K562 (cell line): ENCODE results near the gene PBRM1. TPM values are rescaled to one million over a fixed set of nuclear protein-coding genes. Genes with fewer than 3 reads are reported as not detected.

Source experiments
- ATAC-seq: fragments of 200-7000 bp; cut with Tn5 transposase; 3 replicates; pipeline ENCODE4 v1.9.1; 2020; ENCODE audit warnings: moderate library complexity
- BruUV-seq: library from RNA; stranded (reverse); fragments of 400-500 nt; replicated peaks from 2 replicates; lab custom pipeline; 2021; lab: Mats Ljungman, UMichigan
- CTCF ChIA-PET: fragments of 300-600 bp; formaldehyde crosslinking; extraction: SDS; loops from one replicate; lab custom pipeline; 2021; ENCODE audit warnings: low intra/inter-chr PET ratio; lab: Yijun Ruan, JAX
- POLR2A ChIA-PET: fragments of 300-600, 350-650 bp; sonication (Branson Sonifier 250); formaldehyde crosslinking; extraction: SDS; loops from one replicate; lab custom pipeline; 2021; ENCODE audit warnings: antibody characterized with exemption, inconsistent platforms; lab: Yijun Ruan, JAX
- DNase-seq, 4 experiments: peaks; one replicate each; pipeline versions ENCODE4 v3.0.0 to v3.0.0-alpha.2; 2011 to 2018; ENCODE audit warnings: low spot score in 3 of 4, mixed read lengths in 3 of 4; ENCODE audit errors: extremely low read depth in 1 of 4
- FAIRE-seq: peaks from 2 replicates; lab custom pipeline; 2011; peaks lifted over from hg19 to GRCh38; lab: Jason Lieb, UNC
- H2AFZ ChIP-seq: 2 replicates; pipeline ENCODE4 v1.6.0; 2011; ENCODE audit warnings: low read depth, low read length, control low read depth, inconsistent platforms
- H3K27ac ChIP-seq: fragments of 200-600 bp; 3 replicates; pipeline ENCODE4 v1.8.0; 2011; ENCODE audit warnings: low read depth, mild to moderate bottlenecking, control low read depth, inconsistent platforms, low read length, moderate library complexity, mixed read lengths; ENCODE audit errors: extremely low read depth
- H3K27me3 ChIP-seq, 2 experiments: fragments of 300-600 bp in 1 of 2; 2 replicates in 1 of 2; 3 replicates in 1 of 2; pipeline versions ENCODE4 v1.6.0 to v1.8.0; 2011; ENCODE audit warnings: inconsistent platforms in 2 of 2, low read length in 2 of 2, mild to moderate bottlenecking in 1 of 2, mixed read lengths in 1 of 2, moderate library complexity in 1 of 2; ENCODE audit not compliant: control insufficient read depth in 2 of 2, insufficient read depth in 2 of 2
- H3K36me3 ChIP-seq: fragments of 300-600 bp; 3 replicates; pipeline ENCODE4 v1.8.0; 2011; ENCODE audit warnings: mild to moderate bottlenecking, low read length, inconsistent platforms; ENCODE audit not compliant: control insufficient read depth, insufficient read depth
- H3K4me1 ChIP-seq, 2 experiments: fragments of 200-600 bp in 1 of 2; replicated peaks in 1 of 2; 2 replicates in 1 of 2; 3 replicates in 1 of 2; pipeline versions ENCODE4 v1.5.1 to v1.8.0; 2011; ENCODE audit warnings: inconsistent platforms in 2 of 2, low read length in 2 of 2, mild to moderate bottlenecking in 1 of 2, mixed read lengths in 1 of 2, moderate library complexity in 1 of 2; ENCODE audit not compliant: control insufficient read depth in 2 of 2, insufficient read depth in 2 of 2
- H3K4me2 ChIP-seq: 2 replicates; pipeline ENCODE4 v1.6.1; 2011; ENCODE audit warnings: low read length, control low read depth, inconsistent platforms, mixed read lengths; ENCODE audit not compliant: insufficient read depth
- H3K4me3 ChIP-seq: fragments of 200-600 bp; sonication (generic), shearing (Covaris generic); 2 replicates; pipeline ENCODE4 v1.5.1; 2016; ENCODE audit warnings: control low read depth, inconsistent platforms
- H3K79me2 ChIP-seq: fragments of 200-600 bp; 3 replicates; pipeline ENCODE4 v1.8.0; 2011; ENCODE audit warnings: low read length, inconsistent platforms; ENCODE audit not compliant: control insufficient read depth, insufficient read depth
- H3K9ac ChIP-seq, 2 experiments: 2 replicates each; pipeline versions ENCODE4 v1.6.0 to v1.6.1; 2011; ENCODE audit warnings: low read depth in 2 of 2, low read length in 2 of 2, control low read depth in 1 of 2, inconsistent platforms in 1 of 2, mild to moderate bottlenecking in 1 of 2, mixed read lengths in 1 of 2; ENCODE audit not compliant: insufficient read depth in 1 of 2
- H3K9me1 ChIP-seq: one replicate; pipeline ENCODE4 v1.6.0; 2011; ENCODE audit warnings: inconsistent platforms, mild to moderate bottlenecking, low read length, moderate library complexity; ENCODE audit not compliant: control insufficient read depth, insufficient read depth
- H3K9me3 ChIP-seq: replicated peaks from 2 replicates; pipeline ENCODE4 v1.5.1; 2011; ENCODE audit warnings: low read depth, low read length, inconsistent platforms; ENCODE audit not compliant: control insufficient read depth, insufficient read depth
- H4K20me1 ChIP-seq: replicated peaks from 2 replicates; pipeline ENCODE4 v1.6.1; 2011; ENCODE audit warnings: low read length, inconsistent platforms, mixed read lengths; ENCODE audit not compliant: control insufficient read depth, insufficient read depth
- ARID1B ChIP-seq: fragments of 450-650 bp; IDR thresholded peaks from 2 replicates; pipeline ENCODE4 v1.6.1; 2016; ENCODE audit warnings: antibody characterized with exemption, mild to moderate bottlenecking, inconsistent platforms
- E2F4 ChIP-seq: sonication (generic); formaldehyde crosslinking; IDR thresholded peaks from 2 replicates; pipeline ENCODE4 v1.8.0; 2022; ENCODE audit warnings: mild to moderate bottlenecking, low read depth, missing genetic modification reagents
- E2F6 ChIP-seq, 2 experiments: IDR thresholded peaks; 2 replicates each; pipeline ENCODE4 v1.6.1; 2011; ENCODE audit warnings: borderline replicate concordance in 1 of 2, control low read depth in 1 of 2, low read depth in 1 of 2, low read length in 1 of 2, mild to moderate bottlenecking in 1 of 2, mixed read lengths in 1 of 2, moderate library complexity in 1 of 2; ENCODE audit not compliant: insufficient read depth in 1 of 2, insufficient read length in 1 of 2, poor library complexity in 1 of 2, severe bottlenecking in 1 of 2; ENCODE audit errors: extremely low read depth in 1 of 2
- FOXK1 ChIP-seq: sonication (generic); formaldehyde crosslinking; IDR thresholded peaks from 2 replicates; pipeline ENCODE4 v1.8.0; 2022; ENCODE audit warnings: missing genetic modification reagents, mild to moderate bottlenecking, borderline replicate concordance
- HMG20B ChIP-seq: fragments of 250-450 bp; sonication (Bioruptor Pico); IDR thresholded peaks from 2 replicates; pipeline ENCODE4 v1.5.0; 2021; ENCODE audit warnings: mild to moderate bottlenecking
- HNRNPLL ChIP-seq: fragments of 200-400 bp; formaldehyde crosslinking; IDR thresholded peaks from 2 replicates; pipeline ENCODE4 v1.6.1; 2017; ENCODE audit warnings: low read length, low read depth, mild to moderate bottlenecking; ENCODE audit not compliant: poor library complexity, severe bottlenecking
- ID3 ChIP-seq, 2 experiments: fragments of 250-450 bp in 1 of 2; fragments of 450-650 bp in 1 of 2; sonication (Bioruptor Pico) in 1 of 2; IDR thresholded peaks; 2 replicates each; pipeline versions ENCODE4 v1.6.1 to v1.8.0; 2016 to 2021; ENCODE audit warnings: mild to moderate bottlenecking in 2 of 2, moderate library complexity in 2 of 2, missing compliant biosample characterization in 1 of 2, missing genetic modification characterization in 1 of 2
- NFE2 ChIP-seq: IDR thresholded peaks from 2 replicates; pipeline ENCODE4 v1.6.1; 2014; ENCODE audit warnings: antibody characterized with exemption, low read depth
- NFRKB ChIP-seq: fragments of 450-650 bp; IDR thresholded peaks from 2 replicates; pipeline ENCODE4 v1.6.1; 2016; ENCODE audit warnings: low read depth
- PHB ChIP-seq: fragments of 250-450 bp; sonication (Bioruptor Pico); IDR thresholded peaks from 2 replicates; pipeline ENCODE4 v1.5.0; 2021
- TAF15 ChIP-seq: fragments of 200-400 bp; formaldehyde crosslinking; IDR thresholded peaks from 2 replicates; pipeline ENCODE4 v1.6.1; 2017; ENCODE audit warnings: mild to moderate bottlenecking, low read depth, low read length, moderate library complexity
- TAL1 ChIP-seq: fragments of 450-650 bp; IDR thresholded peaks from 2 replicates; pipeline ENCODE4 v1.6.1; 2016; ENCODE audit warnings: mild to moderate bottlenecking
- TFAP4 ChIP-seq: sonication (generic); formaldehyde crosslinking; IDR thresholded peaks from 2 replicates; pipeline ENCODE4 v1.8.0; 2022; ENCODE audit warnings: missing genetic modification reagents, mild to moderate bottlenecking, moderate library complexity, borderline replicate concordance
- ZNF57 ChIP-seq: fragments of 450-650 bp; formaldehyde crosslinking; IDR thresholded peaks from 2 replicates; pipeline ENCODE4 v1.4.0; 2020; ENCODE audit warnings: mild to moderate bottlenecking, moderate library complexity
- WGBS: fragments of 100-300 bp; shearing (Covaris generic); methylation state at CpG from one replicate; pipeline ENCODE4 v1.1.6; 2016; ENCODE audit warnings: low coverage, mixed read lengths; ENCODE audit not compliant: insufficient coverage; ENCODE audit errors: missing lambda C conversion rate; 5-methylcytosine and 5-hydroxymethylcytosine counted together
- in situ Hi-C: fragments of 300-500 bp; cut with MboI; formaldehyde crosslinking; loops from 4 replicates; pipeline ENCODE4 v1.15.0; 2018; ENCODE audit warnings: inconsistent platforms, mixed read lengths
- intact Hi-C: fragments of 100-400 bp; cut with micrococcal nuclease; formaldehyde crosslinking; loops from 2 replicates; pipeline ENCODE4 v1.14.2; 2022
- polyA plus RNA-seq, 8 experiments: library from polyadenylated mRNA; depleted of rRNA in 4 of 8; stranded (reverse) in 5 of 8; unstranded in 3 of 8; fragments of >200 nt; fragmentation: Nextera tagmentation in 2 of 8; fragmentation: Illumina TruSeq in 1 of 8; extraction: Ambion mirVana in 2 of 8; extraction: Trizol in 1 of 8; gene quantifications; 2 replicates each; pipeline versions ENCODE4 v1.2.1 to v1.2.3, GENCODE V29; 2011 to 2014; ENCODE audit warnings: inconsistent platforms in 1 of 8, missing spikeins in 1 of 8
- total RNA-seq, 7 experiments: library from RNA; depleted of rRNA in 6 of 7; stranded (reverse); fragments of >200 nt in 6 of 7; fragmentation: Illumina TruSeq in 2 of 7; extraction: Trizol in 2 of 7; gene quantifications; 2 replicates each; pipeline versions ENCODE4 v1.2.1 to v1.2.3, GENCODE V29; 2011 to 2021; ENCODE audit warnings: low replicate concordance in 1 of 7

PBRM1 gene
- total and polyA plus RNA-seq, 9 of the 15 experiments (the other 6 are each of a cell fraction or from before 2014, with no cell fraction given) = 3.9 to 31.8 (median 19.0) TPM

GRCh38 chr3:52555056-52555455, 130.7 kb downstream of the PBRM1 start (continued):
- TF ChIP-seq HMG20B (CRISPR knock-in tag) (no peak), E2F4 (CRISPR knock-in tag) (no peak)

GRCh38 chr3:52554026-52554755, 131.5 kb downstream of the PBRM1 start:
- Histone ChIP-seq H3K4me1 (peaks cover 0 to 4% of the 10 kb centered on the region in 2 experiments; a peak in 2 of 5 replicates), H3K4me3 (no peak overlapping the region), H2AFZ (no peak overlapping the region), H3K9me3 (no peaks in the 10 kb centered on the region), H3K4me2 (no peak overlapping the region), H3K27me3 (no peaks in the 10 kb centered on the region), H4K20me1 (0 out of 2 replicates have a peak, but pooled peaks cover 4% of the 10 kb centered on the region), H3K79me2 (no peaks in the 10 kb centered on the region), H3K9me1 (no peaks in the 10 kb centered on the region), H3K27ac (no peak overlapping the region), H3K36me3 (peaks cover 60% of the 10 kb centered on the region), H3K9ac (peak overlapping the region in 1 of 2 experiments; percentile 68; a peak in 2 of 4 replicates)
- BruUV-seq = no TSS peak
- DNase-seq (no peak), FAIRE-seq (no peak), ATAC-seq (no peak)
- intact Hi-C loops = no loop called here
- ChIA-PET CTCF (no interaction called here), POLR2A (interaction anchor here (0.8 kb wide), 1 partner anchor 17 kb away, joined by 4 read pairs; no protein-coding TSS in a partner anchor)
- WGBS = 98% methylated on average over 4 of the region's 5 CpGs
- in situ Hi-C loops = no loop called here
- TF ChIP-seq TFAP4 (CRISPR knock-in tag) (no peak), PHB (no peak), NFE2 (no peak), FOXK1 (no peak), E2F6 (IDR thresholded peaks at IDR 0.05; ENCODE audit: borderline replicate concordance in 1 of 2, extremely low read depth in 1 of 2, insufficient read depth in 1 of 2, insufficient read length in 1 of 2, low read depth in 1 of 2, low read length in 1 of 2, poor library complexity in 1 of 2, severe bottlenecking in 1 of 2) (no peak), ZNF57 (no peak), ARID1B (no peak), TAL1 (no peak), NFRKB (no peak), ID3 (CRISPR knock-in tag; IDR thresholded peaks at IDR 0.05) (no peak), ID3 (tag; IDR thresholded peaks at IDR 0.05) (no peak), TAF15 (no peak), HNRNPLL (no peak)
